DOHH2 (cell line): ENCODE results near the gene CAMK2D.

Experiments
- H3F3A ChIP-seq: fragments of 200-600 bp; sonication (generic), shearing (Covaris generic); 2 replicates; pipeline ENCODE4 v1.6.0; 2016; ENCODE audit warnings: antibody characterized with exemption, mild to moderate bottlenecking; ENCODE audit not compliant: control insufficient read depth, insufficient read depth
- H3K27ac ChIP-seq: fragments of 200-600 bp; sonication (generic); 2 replicates; pipeline ENCODE4 v1.5.1; 2014; ENCODE audit warnings: low read depth, mild to moderate bottlenecking, low read length, moderate library complexity
- H3K27me3 ChIP-seq: fragments of 200-600 bp; sonication (generic); 2 replicates; pipeline ENCODE4 v1.6.1; 2014; ENCODE audit warnings: mild to moderate bottlenecking, low read length, mixed read lengths; ENCODE audit not compliant: control insufficient read depth
- H3K36me3 ChIP-seq: fragments of 200-600 bp; sonication (generic); 2 replicates; pipeline ENCODE4 v1.6.1; 2014; ENCODE audit warnings: mild to moderate bottlenecking, low read length, moderate library complexity, mixed read lengths; ENCODE audit not compliant: control insufficient read depth
- H3K4me1 ChIP-seq: fragments of 200-600 bp; sonication (generic); 2 replicates; pipeline ENCODE4 v1.6.1; 2014; ENCODE audit warnings: mild to moderate bottlenecking, low read length, mixed read lengths; ENCODE audit not compliant: control insufficient read depth
- H3K4me2 ChIP-seq: fragments of 200-600 bp; sonication (generic); 2 replicates; pipeline ENCODE4 v1.6.0; 2014; ENCODE audit warnings: mild to moderate bottlenecking, low read length, moderate library complexity
- H3K4me3 ChIP-seq: fragments of 200-600 bp; sonication (generic); 2 replicates; pipeline ENCODE4 v1.5.1; 2014; ENCODE audit warnings: mild to moderate bottlenecking, low read length, mixed read lengths
- H3K79me2 ChIP-seq: fragments of 200-600 bp; sonication (generic); 2 replicates; pipeline ENCODE4 v1.6.1; 2014; ENCODE audit warnings: mild to moderate bottlenecking, low read length, mixed read lengths; ENCODE audit not compliant: control insufficient read depth
- H3K9me2 ChIP-seq: fragments of 200-600 bp; sonication (generic); replicated peaks from 2 replicates; pipeline ENCODE4 v1.6.1; 2014; ENCODE audit warnings: mild to moderate bottlenecking, low read length, mixed read lengths; ENCODE audit not compliant: control insufficient read depth
- H3K9me3 ChIP-seq: fragments of 200-600 bp; sonication (generic); 2 replicates; pipeline ENCODE4 v1.6.1; 2014; ENCODE audit warnings: antibody characterized with exemption, low read length, mixed read lengths; ENCODE audit not compliant: control insufficient read depth, insufficient read depth
- H4K20me1 ChIP-seq: fragments of 200-600 bp; sonication (generic); 2 replicates; pipeline ENCODE4 v1.6.0; 2014; ENCODE audit warnings: low read depth, mild to moderate bottlenecking, antibody characterized with exemption, low read length, moderate library complexity; ENCODE audit not compliant: control insufficient read depth, insufficient read depth
- EZH2phosphoT487 ChIP-seq: fragments of 200-600 bp; sonication (generic); IDR thresholded peaks from 2 replicates; pipeline ENCODE4 v1.6.1; 2017; ENCODE audit warnings: borderline replicate concordance, mild to moderate bottlenecking, antibody characterized with exemption, low read length, moderate library complexity, mixed read lengths
- TF ChIP-seq, protein P1 (sequence below): fragments of 200-600 bp; sonication (generic); IDR thresholded peaks from one replicate; pipeline ENCODE4 v1.5.1; 2014; ENCODE audit warnings: antibody characterized with exemption, mild to moderate bottlenecking, low read depth, low read length; ENCODE audit not compliant: poor library complexity, severe bottlenecking

CAMK2D gene

DNA sequence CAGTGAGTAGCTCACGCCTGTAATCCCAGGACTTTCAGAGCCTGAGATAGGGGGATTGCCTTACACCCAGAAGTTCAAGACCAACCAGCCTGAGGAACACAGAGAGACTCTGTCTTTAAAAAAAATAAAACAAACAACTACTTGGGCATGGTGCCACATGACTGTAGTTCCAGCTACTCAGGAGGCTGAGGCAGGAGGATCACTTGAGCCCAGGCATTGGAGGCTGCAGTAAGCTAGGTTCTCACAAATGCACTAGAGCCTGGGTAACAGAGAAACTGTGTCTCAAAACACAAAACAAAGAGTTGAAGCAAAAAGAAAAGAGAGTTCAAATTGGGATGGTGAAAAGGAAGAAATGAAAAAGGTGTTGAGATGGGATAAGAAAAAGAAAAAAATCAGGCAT, 10.8 kb downstream of the CAMK2D start:
- no peak overlapping the region for H3K4me3 ChIP-seq
- H3K36me3 ChIP-seq: peaks cover 83% of the 10 kb centered on the region
- peaks cover 89% of the 10 kb centered on the region for H3K79me2 ChIP-seq
- no peaks in the 10 kb centered on the region for H3F3A ChIP-seq
- no peaks in the 10 kb centered on the region for H3K27me3 ChIP-seq
- TF ChIP-seq, protein P1, sequence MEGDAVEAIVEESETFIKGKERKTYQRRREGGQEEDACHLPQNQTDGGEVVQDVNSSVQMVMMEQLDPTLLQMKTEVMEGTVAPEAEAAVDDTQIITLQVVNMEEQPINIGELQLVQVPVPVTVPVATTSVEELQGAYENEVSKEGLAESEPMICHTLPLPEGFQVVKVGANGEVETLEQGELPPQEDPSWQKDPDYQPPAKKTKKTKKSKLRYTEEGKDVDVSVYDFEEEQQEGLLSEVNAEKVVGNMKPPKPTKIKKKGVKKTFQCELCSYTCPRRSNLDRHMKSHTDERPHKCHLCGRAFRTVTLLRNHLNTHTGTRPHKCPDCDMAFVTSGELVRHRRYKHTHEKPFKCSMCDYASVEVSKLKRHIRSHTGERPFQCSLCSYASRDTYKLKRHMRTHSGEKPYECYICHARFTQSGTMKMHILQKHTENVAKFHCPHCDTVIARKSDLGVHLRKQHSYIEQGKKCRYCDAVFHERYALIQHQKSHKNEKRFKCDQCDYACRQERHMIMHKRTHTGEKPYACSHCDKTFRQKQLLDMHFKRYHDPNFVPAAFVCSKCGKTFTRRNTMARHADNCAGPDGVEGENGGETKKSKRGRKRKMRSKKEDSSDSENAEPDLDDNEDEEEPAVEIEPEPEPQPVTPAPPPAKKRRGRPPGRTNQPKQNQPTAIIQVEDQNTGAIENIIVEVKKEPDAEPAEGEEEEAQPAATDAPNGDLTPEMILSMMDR: no peak
- no peak for TF ChIP-seq EZH2phosphoT487
- H3K9me3 ChIP-seq: no peaks in the 10 kb centered on the region
- peaks cover 10% of the 10 kb centered on the region for H3K4me1 ChIP-seq
- no peak overlapping the region for H3K4me2 ChIP-seq
- no peaks in the 10 kb centered on the region for H4K20me1 ChIP-seq
- H3K27ac ChIP-seq: no peak overlapping the region
- H3K9me2 ChIP-seq: no peaks in the 10 kb centered on the region

DNA sequence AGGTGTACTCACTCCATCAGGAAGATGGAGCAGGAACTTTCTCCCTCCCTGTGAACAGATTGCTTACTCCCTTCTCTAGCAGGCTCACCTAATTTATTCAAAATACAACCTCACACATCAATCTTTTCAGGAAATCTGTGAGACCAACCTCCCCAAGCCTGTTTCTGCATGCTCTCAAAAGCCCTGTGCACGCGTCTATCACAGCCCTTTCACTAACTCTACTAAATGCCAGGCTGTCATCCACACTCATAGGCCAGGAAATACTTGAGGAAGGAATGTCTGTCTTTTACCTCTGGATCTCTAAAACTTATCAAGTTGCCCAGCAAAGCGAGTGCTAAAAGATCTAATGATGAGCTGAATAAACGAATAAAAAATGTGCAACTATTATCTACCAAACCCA, 11.2 kb downstream of the CAMK2D start:
- H3K27ac ChIP-seq: no peak overlapping the region
- no peaks in the 10 kb centered on the region for H3K9me2 ChIP-seq
- H3F3A ChIP-seq: no peaks in the 10 kb centered on the region
- no peaks in the 10 kb centered on the region for H3K9me3 ChIP-seq
- H4K20me1 ChIP-seq: no peaks in the 10 kb centered on the region
- no peak overlapping the region for H3K4me2 ChIP-seq
- H3K36me3 ChIP-seq: peaks cover 83% of the 10 kb centered on the region
- no peaks in the 10 kb centered on the region for H3K27me3 ChIP-seq
- no peak overlapping the region for H3K4me3 ChIP-seq
- H3K79me2 ChIP-seq: peaks cover 89% of the 10 kb centered on the region
- no peak for TF ChIP-seq EZH2phosphoT487
- H3K4me1 ChIP-seq: peaks cover 10% of the 10 kb centered on the region

DNA sequence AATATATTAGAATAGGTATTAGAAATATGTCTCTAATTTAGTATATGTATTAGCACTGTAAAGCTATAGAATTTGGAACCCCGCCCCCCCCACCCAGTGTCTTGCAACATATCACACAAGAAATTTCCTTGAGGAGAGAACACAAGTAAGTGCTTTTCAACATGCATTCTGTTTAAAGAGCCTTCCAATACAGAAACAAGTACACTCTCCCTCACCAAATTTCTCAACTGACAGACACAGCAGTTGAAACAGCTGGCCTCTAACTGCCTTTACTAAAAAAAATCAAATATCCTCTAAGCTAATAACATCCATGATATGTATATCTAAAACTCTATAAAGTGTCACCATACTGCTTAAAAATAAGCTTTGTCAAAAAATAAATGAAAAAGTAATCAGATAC, 12.4 kb downstream of the CAMK2D start:
- Histone ChIP-seq H3K9me3 (no peaks in the 10 kb centered on the region), H4K20me1 (no peaks in the 10 kb centered on the region; the same call in 1 of the 2 replicates), H3K4me3 (no peak overlapping the region), H3K27me3 (no peaks in the 10 kb centered on the region), H3K4me2 (no peak overlapping the region), H3K79me2 (peaks cover 89% of the 10 kb centered on the region), H3K27ac (no peak overlapping the region), H3K36me3 (peaks cover 83% of the 10 kb centered on the region), H3K9me2 (no peaks in the 10 kb centered on the region), H3K4me1 (peaks cover 10% of the 10 kb centered on the region), H3F3A (no peaks in the 10 kb centered on the region)
- no peak for TF ChIP-seq EZH2phosphoT487
- TF ChIP-seq, protein P1: no peak

DNA sequence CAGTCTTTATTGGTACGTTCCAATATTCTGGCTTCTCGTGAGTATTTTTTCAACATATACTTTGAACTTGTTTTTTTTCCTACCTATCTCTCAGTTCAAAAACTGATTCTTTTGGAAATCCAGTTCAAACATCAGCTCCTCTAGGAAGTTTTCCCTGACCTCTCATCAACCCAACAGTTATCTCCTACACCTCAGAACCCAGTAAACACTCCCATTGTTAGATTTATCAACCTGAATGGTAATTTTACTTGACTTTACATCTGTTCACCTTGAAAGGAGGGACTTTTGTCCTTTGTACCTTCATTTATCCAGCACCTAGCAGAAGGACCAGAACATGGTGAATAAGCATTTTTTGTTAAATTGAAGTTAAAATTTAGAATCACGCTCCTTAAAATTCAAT, 13.6 kb downstream of the CAMK2D start:
- no peak overlapping the region for H3K4me2 ChIP-seq

More for the DNA sequence above, 13.6 kb downstream of the CAMK2D start:
- Histone ChIP-seq H3K9me3 (no peaks in the 10 kb centered on the region), H3K27me3 (no peaks in the 10 kb centered on the region), H3K4me3 (no peak overlapping the region), H3K36me3 (peaks cover 84% of the 10 kb centered on the region), H4K20me1 (no peaks in the 10 kb centered on the region; the same call in 1 of the 2 replicates), H3F3A (no peaks in the 10 kb centered on the region), H3K9me2 (no peaks in the 10 kb centered on the region), H3K27ac (no peak overlapping the region), H3K79me2 (peaks cover 90% of the 10 kb centered on the region), H3K4me1 (peaks cover 10% of the 10 kb centered on the region; the same call in 1 of the 2 replicates)
- TF ChIP-seq EZH2phosphoT487: no peak
- TF ChIP-seq, protein P1: no peak
